ENCODE data around the gene TRIM69. TPM values are rescaled to one million over a fixed set of nuclear protein-coding genes. Genes with fewer than 3 reads are reported as not detected.
"Not testable (repeated sequence)": the region's sequence is repeated elsewhere in the genome, so short reads cannot be mapped to it uniquely, and the experiment has no call there.

TRIM69 gene
- total and polyA plus RNA-seq, 2 donors (not counting 1 experiment from before 2014, with no cell fraction given) = 18.3 to 40.1 TPM

DNA sequence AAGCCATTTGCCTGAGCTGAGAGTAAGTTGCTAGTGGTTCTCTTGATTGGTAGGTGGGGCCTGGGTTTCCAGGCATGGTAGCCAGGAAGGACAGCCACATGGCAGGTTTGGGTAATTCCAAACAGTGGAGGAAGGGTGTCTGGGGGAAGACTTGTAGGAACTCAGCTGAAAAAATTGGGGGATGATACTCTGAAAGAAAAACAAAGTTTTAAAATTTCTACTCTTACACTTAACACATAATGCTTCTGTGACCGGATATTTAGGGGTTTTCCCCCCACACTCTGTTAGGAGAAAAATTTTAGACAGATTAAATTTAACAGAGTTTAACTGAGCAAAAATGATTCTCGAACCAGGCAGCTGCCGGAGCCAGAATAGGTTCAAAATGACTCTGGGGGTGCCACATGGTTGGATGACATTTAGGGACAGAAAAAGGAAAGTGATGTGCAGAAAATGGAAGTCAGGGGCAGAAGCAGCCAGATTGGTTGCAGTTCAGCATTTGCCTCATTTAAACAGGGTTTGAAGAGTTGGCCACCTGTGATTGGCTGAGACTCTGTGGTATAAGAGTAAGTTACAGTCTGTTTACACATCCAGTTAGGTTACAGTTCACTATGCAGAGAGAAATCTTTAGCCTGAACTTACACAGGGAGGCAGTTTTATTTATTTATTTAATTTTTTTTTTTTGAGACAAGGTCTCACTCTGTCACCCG is 16.9 kb upstream of the TRIM69 start:
- peaks cover 20% of the 10 kb centered on the region for H3K36me3 ChIP-seq (ENCODE audit: control insufficient read depth, insufficient read depth, low read length)
- H3K4me3 ChIP-seq (replicated peaks in 1 of 4; ENCODE audit: control extremely low read depth in 1 of 4, insufficient read depth in 1 of 4, low read depth in 3 of 4, low read length in 4 of 4) = no peak overlapping the region
- peaks cover 19% of the 10 kb centered on the region for H3K79me2 ChIP-seq (ENCODE audit: control insufficient read depth, insufficient read depth, low read length)
- no peak overlapping the region for H3K27ac ChIP-seq (ENCODE audit: insufficient read depth, low read length)
- no peaks in the 10 kb centered on the region for H3K9me3 ChIP-seq (ENCODE audit: control insufficient read depth, insufficient read depth, low read depth, low read length)
- TF ChIP-seq, protein P1, sequence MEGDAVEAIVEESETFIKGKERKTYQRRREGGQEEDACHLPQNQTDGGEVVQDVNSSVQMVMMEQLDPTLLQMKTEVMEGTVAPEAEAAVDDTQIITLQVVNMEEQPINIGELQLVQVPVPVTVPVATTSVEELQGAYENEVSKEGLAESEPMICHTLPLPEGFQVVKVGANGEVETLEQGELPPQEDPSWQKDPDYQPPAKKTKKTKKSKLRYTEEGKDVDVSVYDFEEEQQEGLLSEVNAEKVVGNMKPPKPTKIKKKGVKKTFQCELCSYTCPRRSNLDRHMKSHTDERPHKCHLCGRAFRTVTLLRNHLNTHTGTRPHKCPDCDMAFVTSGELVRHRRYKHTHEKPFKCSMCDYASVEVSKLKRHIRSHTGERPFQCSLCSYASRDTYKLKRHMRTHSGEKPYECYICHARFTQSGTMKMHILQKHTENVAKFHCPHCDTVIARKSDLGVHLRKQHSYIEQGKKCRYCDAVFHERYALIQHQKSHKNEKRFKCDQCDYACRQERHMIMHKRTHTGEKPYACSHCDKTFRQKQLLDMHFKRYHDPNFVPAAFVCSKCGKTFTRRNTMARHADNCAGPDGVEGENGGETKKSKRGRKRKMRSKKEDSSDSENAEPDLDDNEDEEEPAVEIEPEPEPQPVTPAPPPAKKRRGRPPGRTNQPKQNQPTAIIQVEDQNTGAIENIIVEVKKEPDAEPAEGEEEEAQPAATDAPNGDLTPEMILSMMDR (conservative IDR thresholded peaks at IDR 0.05 in 1 of 2, IDR thresholded peaks at IDR 0.05 in 1 of 2; ENCODE audit: low read depth in 1 of 2, low read length in 2 of 2) = no peak
- TF ChIP-seq EZH2 (IDR thresholded peaks at IDR 0.05; ENCODE audit: low read length, missing control alignments) = no peak
- H2AFZ ChIP-seq (ENCODE audit: low read length) = no peak overlapping the region
- H4K20me1 ChIP-seq (ENCODE audit: control insufficient read depth, extremely low read depth, insufficient read depth, low read length) = peaks cover 3% of the 10 kb centered on the region
- H3K9ac ChIP-seq (ENCODE audit: insufficient read depth, low read length) = no peak overlapping the region
- peak; percentile 21 to 70 for DNase-seq (ENCODE audit: low read depth in 2 of 2)
- no peaks in the 10 kb centered on the region for H3K4me1 ChIP-seq (ENCODE audit: control insufficient read depth, extremely low read depth, insufficient read depth, low read length)
- no peaks in the 10 kb centered on the region for H3K27me3 ChIP-seq (ENCODE audit: control insufficient read depth, insufficient read depth, low read length)
- H3K4me2 ChIP-seq (ENCODE audit: extremely low read depth, insufficient read depth, low read length) = no peak overlapping the region

DNA sequence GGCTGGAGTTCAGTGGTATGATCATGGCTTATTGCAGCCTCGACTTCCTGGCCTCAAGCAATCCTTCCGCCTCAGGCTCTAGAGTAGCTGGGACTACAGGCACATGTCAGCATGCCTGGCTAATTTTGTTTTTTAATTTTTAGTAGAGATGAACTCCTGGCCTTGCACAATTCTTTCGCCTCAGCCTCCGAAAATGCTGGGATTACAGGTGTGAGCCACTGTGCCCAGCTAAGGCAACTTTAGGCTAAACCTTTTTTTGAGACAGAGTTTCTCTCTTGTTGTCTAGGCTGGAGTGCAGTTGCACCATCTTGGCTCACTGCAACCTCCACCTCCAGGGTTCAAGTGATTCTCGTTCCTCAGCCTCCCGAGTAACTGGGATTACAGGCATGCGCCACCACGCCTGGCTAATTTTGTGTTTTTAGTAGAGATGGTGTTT is 16.3 kb upstream of the TRIM69 start:
- not testable (repeated sequence) for H3K27ac ChIP-seq (ENCODE audit: insufficient read depth, low read length); H3K4me3 ChIP-seq (replicated peaks in 1 of 4; ENCODE audit: control extremely low read depth in 1 of 4, insufficient read depth in 1 of 4, low read depth in 3 of 4, low read length in 4 of 4); H4K20me1 ChIP-seq (ENCODE audit: control insufficient read depth, extremely low read depth, insufficient read depth, low read length); H3K4me2 ChIP-seq (ENCODE audit: extremely low read depth, insufficient read depth, low read length); H3K27me3 ChIP-seq (ENCODE audit: control insufficient read depth, insufficient read depth, low read length); H3K9ac ChIP-seq (ENCODE audit: insufficient read depth, low read length); H3K9me3 ChIP-seq (ENCODE audit: control insufficient read depth, insufficient read depth, low read depth, low read length); H3K4me1 ChIP-seq (ENCODE audit: control insufficient read depth, extremely low read depth, insufficient read depth, low read length); DNase-seq (ENCODE audit: low read depth in 2 of 2); H2AFZ ChIP-seq (ENCODE audit: low read length)
- H3K79me2 ChIP-seq (ENCODE audit: control insufficient read depth, insufficient read depth, low read length) = peaks cover 13% of the 10 kb centered on the region
- H3K36me3 ChIP-seq (ENCODE audit: control insufficient read depth, insufficient read depth, low read length) = peaks cover 20% of the 10 kb centered on the region

- TF ChIP-seq, protein P1 (conservative IDR thresholded peaks at IDR 0.05 in 1 of 2, IDR thresholded peaks at IDR 0.05 in 1 of 2; ENCODE audit: low read depth in 1 of 2, low read length in 2 of 2) = no peak
- TF ChIP-seq EZH2 (IDR thresholded peaks at IDR 0.05; ENCODE audit: low read length, missing control alignments) = no peak
- Histone ChIP-seq H3K27me3 (ENCODE audit: control insufficient read depth, insufficient read depth, low read length) (no peaks in the 10 kb centered on the region), H3K4me2 (ENCODE audit: extremely low read depth, insufficient read depth, low read length) (no peak overlapping the region), H3K36me3 (ENCODE audit: control insufficient read depth, insufficient read depth, low read length) (peaks cover 18% of the 10 kb centered on the region), H3K27ac (ENCODE audit: insufficient read depth, low read length) (no peak overlapping the region), H3K4me1 (ENCODE audit: control insufficient read depth, extremely low read depth, insufficient read depth, low read length) (no peaks in the 10 kb centered on the region), H3K4me3 (replicated peaks in 1 of 4; ENCODE audit: control extremely low read depth in 1 of 4, insufficient read depth in 1 of 4, low read depth in 3 of 4, low read length in 4 of 4) (no peak overlapping the region), H2AFZ (ENCODE audit: low read length) (no peak overlapping the region), H3K9me3 (ENCODE audit: control insufficient read depth, insufficient read depth, low read depth, low read length) (no peaks in the 10 kb centered on the region), H4K20me1 (ENCODE audit: control insufficient read depth, extremely low read depth, insufficient read depth, low read length) (no peaks in the 10 kb centered on the region), H3K9ac (ENCODE audit: insufficient read depth, low read length) (no peak overlapping the region), H3K79me2 (ENCODE audit: control insufficient read depth, insufficient read depth, low read length) (peaks cover 8% of the 10 kb centered on the region)
- no peak for DNase-seq (ENCODE audit: low read depth in 2 of 2)
Observed at GRCh38 chr15:44720460-44721176, 15.7 kb upstream of the TRIM69 start.

All from fibroblast of lung (primary cell).